ENCODE results near the gene LAMB1. TPM values are rescaled to one million over a fixed set of nuclear protein-coding genes. Genes with fewer than 3 reads are reported as not detected.

LAMB1 gene
- total RNA-seq, 2 experiments from 2014 or later: 0.16 TPM; not detected in 1

DNA sequence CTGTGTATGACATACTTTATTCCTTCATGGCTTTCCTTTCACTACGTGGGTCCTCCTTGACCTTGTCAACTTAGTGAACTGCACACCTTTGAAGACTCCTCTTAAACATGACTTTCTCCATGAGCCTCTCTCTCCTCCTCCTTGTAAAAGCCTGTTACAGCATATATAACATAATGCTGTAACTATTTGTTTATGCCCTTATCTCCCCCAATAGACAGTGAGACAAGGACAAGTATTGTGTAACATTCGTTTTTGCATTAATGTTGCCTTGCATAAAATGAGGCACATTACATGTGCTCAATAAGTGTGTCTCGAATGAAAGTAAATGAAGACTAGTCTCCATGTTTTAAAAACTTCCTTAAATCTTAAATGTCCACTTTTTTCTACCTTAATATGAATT lies 4.3 kb upstream of the LAMB1 start:
- ChIA-PET CTCF (no interaction called here), POLR2A (no interaction called here)
- H3K27me3 Mint-ChIP-seq: peaks cover 44% of the 10 kb centered on the region
- no peak overlapping the region for H3K4me3 Mint-ChIP-seq
- intact Hi-C loops (cut with DNase I, micrococcal nuclease): loop anchor here in 1 of 2 experiments (10.0 kb wide), 1 partner anchor 138 kb away; no protein-coding TSS in a partner anchor
- no peaks in the 10 kb centered on the region for H3K9me3 Mint-ChIP-seq (ENCODE audit: low read depth)
- no peaks in the 10 kb centered on the region for H3K36me3 Mint-ChIP-seq (ENCODE audit: low read depth)
- H3K27ac Mint-ChIP-seq: no peak overlapping the region
- H3K4me1 Mint-ChIP-seq: peaks cover 4% of the 10 kb centered on the region
- no peak for DNase-seq
- no peak for ATAC-seq

DNA sequence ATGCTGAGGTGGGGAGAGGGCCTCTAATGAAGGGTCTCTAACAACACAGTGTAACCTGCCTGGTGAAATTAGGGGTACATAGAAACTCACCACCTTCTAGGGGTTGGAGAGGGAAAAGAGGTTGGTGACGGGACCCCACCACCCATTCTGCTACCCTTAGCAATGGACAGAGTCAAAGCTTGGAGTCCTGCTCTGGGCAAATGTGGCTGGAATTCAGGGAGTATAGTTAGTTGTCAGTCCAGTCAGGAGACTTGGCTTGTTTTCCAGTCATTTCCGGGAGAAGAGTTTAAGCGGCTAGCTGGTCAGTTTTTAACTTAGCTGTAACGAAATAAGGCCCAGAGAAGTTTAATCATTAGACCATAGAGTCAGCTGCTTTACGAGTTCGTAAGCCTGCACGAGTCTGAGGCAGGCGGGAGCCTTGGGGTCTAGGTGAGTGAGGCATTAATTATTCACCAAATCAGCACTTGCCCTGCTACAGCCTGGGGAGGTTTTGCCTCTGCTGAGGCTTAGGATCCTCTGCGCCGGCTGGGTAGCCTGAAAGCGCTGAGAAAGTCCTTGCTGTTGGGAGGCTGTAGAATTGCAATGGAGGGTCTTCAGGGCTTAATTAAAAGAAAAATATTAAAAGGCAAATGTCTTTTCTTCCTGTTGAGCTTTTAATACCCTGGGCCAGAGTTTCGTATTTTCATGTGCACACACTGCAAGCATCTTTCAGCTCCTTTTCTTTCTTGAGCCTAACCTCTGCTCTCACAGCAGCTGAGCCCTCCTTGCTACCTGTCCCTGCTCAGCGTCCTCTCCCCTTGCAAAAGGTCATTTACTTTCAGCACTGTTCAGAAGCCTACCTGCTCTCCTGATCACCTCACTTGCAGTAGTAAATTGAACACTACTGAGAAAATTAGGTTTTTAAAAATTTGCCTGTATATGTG lies 1.5 kb upstream of the LAMB1 start:
- peaks cover 14% of the 10 kb centered on the region for H3K4me1 Mint-ChIP-seq
- no peak for DNase-seq
- no peak overlapping the region for H3K4me3 Mint-ChIP-seq
- H3K9me3 Mint-ChIP-seq (ENCODE audit: low read depth): no peaks in the 10 kb centered on the region
- peaks cover 57% of the 10 kb centered on the region for H3K27me3 Mint-ChIP-seq
- intact Hi-C loops (cut with DNase I, micrococcal nuclease): loop anchor here in 1 of 2 experiments (10.0 kb wide), 1 partner anchor 140 kb away; no protein-coding TSS in a partner anchor
- ChIA-PET POLR2A (interaction anchor here (0.6 kb wide), 1 partner anchor 10 kb away, joined by 4 read pairs; no protein-coding TSS in a partner anchor), CTCF (interaction anchor here (0.8 to 1.7 kb wide), 2 partner anchors 12 to 29 kb away, joined by 3 to 8 read pairs; no protein-coding TSS in a partner anchor)
- ATAC-seq: no peak
- H3K27ac Mint-ChIP-seq: no peak overlapping the region
- H3K36me3 Mint-ChIP-seq (ENCODE audit: low read depth): no peaks in the 10 kb centered on the region

DNA sequence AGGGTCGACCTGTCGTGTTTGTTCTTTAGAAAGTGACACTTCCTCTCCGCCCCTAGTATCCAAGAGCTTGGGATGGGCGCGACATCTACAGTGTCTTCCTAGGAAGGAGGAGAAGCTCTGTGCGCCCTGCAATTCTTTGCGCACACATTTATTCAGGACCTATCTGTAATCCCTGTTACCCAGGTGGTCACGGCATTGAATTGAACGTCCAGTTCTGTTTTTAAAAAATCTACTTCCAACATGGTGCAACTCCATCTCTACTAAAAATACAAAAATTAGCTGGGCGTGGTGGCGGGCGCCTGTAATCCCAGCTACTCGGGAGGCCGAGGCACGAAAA lies 606 bp upstream of the LAMB1 start:
- H3K36me3 Mint-ChIP-seq (ENCODE audit: low read depth): no peaks in the 10 kb centered on the region
- no peak overlapping the region for H3K27ac Mint-ChIP-seq
- ChIA-PET CTCF (interaction anchor here (0.6 kb wide), 1 partner anchor 38 kb away, joined by 3 read pairs; no protein-coding TSS in a partner anchor), POLR2A (no interaction called here)
- peak overlapping the region; percentile 13 for H3K4me3 Mint-ChIP-seq
- H3K27me3 Mint-ChIP-seq: peaks cover 58% of the 10 kb centered on the region
- DNase-seq: no peak
- intact Hi-C loops (cut with DNase I, micrococcal nuclease): loop anchor here in 1 of 2 experiments (10.0 kb wide), 1 partner anchor 141 kb away; no protein-coding TSS in a partner anchor
- ATAC-seq: no peak
- peaks cover 14% of the 10 kb centered on the region for H3K4me1 Mint-ChIP-seq
- no peaks in the 10 kb centered on the region for H3K9me3 Mint-ChIP-seq (ENCODE audit: low read depth)

DNA sequence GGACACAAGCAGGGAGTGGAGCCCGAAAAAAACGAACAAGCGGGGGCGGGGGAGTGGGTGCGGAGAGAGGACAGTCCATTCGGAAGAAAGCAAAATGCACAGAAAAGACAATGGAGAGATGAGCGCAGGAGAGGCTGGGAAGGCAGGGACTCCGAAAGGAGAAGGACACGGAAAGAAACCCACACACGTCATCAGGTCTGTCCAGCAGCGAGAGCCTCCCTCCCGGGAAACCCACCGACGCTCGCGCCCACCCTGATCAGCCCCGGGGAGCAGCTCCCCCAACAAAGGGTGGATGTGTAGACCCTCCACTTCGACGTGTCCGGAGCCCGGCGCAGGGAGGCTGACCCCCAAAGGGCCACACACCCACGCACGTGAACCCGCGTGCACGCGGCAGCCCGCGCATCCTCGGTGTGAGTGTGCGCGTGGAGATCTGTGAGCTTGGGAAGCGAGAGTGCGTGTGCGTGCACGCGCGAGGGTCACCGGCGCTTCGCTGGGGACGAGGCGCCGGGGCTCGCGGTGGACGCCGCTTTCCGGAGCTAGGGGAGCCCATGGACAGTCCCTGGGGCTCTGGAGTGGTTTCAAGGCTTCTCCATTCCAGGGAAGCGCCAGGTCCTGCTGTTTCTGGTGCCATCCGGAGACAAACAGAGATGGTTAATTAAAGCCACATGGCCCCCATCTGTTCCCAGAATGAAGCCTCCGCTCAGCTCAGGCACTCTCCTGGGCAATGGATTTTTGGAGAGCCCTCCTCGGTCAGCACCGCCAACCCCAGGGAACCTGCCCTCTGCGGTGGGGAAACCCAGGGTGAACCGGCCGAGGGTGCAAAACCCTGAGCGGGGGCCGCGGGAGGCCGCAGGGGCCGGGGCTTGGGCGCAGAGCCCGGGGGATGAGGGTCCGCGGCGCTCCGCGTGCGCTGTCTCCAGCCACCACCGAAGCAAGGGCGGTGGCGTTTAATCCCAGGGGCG lies 916 bp downstream of the LAMB1 start:
- ATAC-seq (peak; percentile 16), DNase-seq (peak; percentile 16)
- Mint-ChIP-seq H3K27ac (no peak overlapping the region), H3K4me3 (peak overlapping the region; percentile 67), H3K27me3 (peaks cover 54% of the 10 kb centered on the region), H3K4me1 (peaks cover 14% of the 10 kb centered on the region), H3K9me3 (ENCODE audit: low read depth) (no peaks in the 10 kb centered on the region), H3K36me3 (ENCODE audit: low read depth) (no peaks in the 10 kb centered on the region)
- ChIA-PET CTCF (interaction anchor here (0.7 kb wide), 1 partner anchor 14 kb away, joined by 5 read pairs; no protein-coding TSS in a partner anchor), POLR2A (no interaction called here)
- intact Hi-C loops (cut with DNase I, micrococcal nuclease): loop anchor here in 1 of 2 experiments (10.0 kb wide), 1 partner anchor 143 kb away; no protein-coding TSS in a partner anchor

DNA sequence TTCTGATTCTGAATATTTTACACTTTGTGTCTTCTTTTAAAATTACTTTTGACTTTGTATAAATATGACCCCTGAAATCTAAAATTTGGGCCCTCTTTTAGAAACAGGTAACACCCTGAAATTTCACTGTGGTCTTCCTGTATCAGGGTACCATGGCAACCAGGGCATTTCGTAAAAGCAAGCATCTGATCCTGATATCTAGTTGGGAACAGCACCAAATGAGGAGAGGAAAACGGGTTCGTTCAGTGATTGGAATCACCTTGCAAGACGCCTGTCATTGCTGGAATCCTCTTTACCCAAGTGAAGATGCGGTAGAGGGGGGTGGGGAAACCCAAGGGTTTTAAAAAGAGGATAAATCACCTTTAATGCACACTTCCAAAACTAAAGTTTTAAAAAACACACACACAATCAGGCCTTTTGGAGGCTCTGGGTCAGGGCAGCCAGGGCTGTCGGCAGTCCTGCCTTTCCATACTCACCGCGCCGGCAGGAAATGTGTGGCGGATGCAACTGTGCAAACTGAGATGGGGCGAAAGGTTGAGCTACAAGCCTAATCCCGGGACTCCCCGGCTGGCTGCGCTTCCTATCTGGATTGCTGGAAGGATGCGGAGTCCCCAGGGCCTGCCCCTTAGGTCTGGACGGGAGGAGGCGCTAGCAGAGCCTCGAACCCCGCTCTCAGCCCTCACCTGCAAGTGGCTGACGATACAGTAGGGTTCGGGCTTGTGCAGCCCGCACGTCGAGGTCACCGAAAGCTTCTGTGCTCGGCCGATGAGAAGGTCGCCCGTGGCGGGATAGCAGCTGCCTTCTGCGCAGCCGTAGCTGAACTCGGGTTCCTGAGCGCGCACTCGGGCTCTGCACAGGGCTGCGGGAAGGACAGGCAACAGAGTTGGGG lies 1.8 kb downstream of the LAMB1 start:
- intact Hi-C loops (cut with DNase I, micrococcal nuclease): loop anchor here in 1 of 2 experiments (10.0 kb wide), 1 partner anchor 144 kb away; no protein-coding TSS in a partner anchor
- Mint-ChIP-seq H3K4me3 (peak overlapping the region; percentile 67), H3K27ac (no peak overlapping the region), H3K36me3 (ENCODE audit: low read depth) (no peaks in the 10 kb centered on the region), H3K27me3 (peaks cover 49% of the 10 kb centered on the region), H3K9me3 (ENCODE audit: low read depth) (no peaks in the 10 kb centered on the region), H3K4me1 (peaks cover 14% of the 10 kb centered on the region)
- ATAC-seq (peak; percentile 33), DNase-seq (peak; percentile 20)
- CTCF ChIA-PET: no interaction called here
- POLR2A ChIA-PET: no interaction called here

DNA sequence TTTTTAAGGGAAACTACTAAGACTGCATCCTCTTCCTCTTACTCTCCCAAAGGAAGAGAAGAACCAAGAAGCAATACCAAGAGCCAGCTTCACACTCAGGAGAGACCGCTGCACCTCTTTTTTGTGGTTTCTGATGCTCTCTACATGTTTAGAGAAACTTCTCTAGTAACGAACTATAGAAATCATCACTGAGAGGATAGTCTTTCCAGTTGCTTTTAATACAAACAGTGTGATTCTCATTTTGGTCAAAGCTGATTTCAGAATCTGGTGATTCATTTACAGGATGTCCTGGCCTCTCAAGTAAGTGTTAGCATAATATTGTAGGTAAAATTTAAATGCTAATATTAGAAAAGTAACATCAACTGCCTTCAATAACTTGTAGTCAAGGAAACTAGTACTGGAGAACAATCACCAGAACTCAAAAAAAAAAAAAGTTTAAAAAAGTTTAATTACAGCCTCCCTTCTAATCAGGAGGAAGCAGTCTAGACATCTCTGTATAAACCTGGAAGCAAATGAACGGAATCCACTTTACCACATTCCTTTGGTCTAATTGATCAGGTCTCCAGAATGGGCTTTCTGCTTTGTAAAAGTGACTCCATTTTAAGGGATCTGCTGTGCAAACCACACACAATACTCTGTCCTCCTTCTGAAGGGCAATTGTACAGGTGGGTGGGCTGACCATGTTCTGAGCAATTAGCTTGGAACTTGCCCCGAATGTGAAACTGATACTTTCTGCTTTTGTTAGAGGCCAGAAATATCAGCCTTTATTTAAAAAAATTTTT lies 3.0 kb downstream of the LAMB1 start:
- Mint-ChIP-seq H3K36me3 (ENCODE audit: low read depth) (no peaks in the 10 kb centered on the region), H3K9me3 (ENCODE audit: low read depth) (no peaks in the 10 kb centered on the region), H3K27ac (no peak overlapping the region), H3K4me1 (peaks cover 14% of the 10 kb centered on the region), H3K4me3 (no peak overlapping the region), H3K27me3 (peaks cover 42% of the 10 kb centered on the region)
- intact Hi-C loops (cut with DNase I, micrococcal nuclease): loop anchor here in 1 of 2 experiments (10.0 kb wide), 1 partner anchor 145 kb away; no protein-coding TSS in a partner anchor
- DNase-seq: no peak
- POLR2A ChIA-PET: no interaction called here
- no peak for ATAC-seq
- CTCF ChIA-PET: interaction anchor here (1.5 kb wide), 1 partner anchor 123 kb away, joined by 3 read pairs; no protein-coding TSS in a partner anchor

DNA sequence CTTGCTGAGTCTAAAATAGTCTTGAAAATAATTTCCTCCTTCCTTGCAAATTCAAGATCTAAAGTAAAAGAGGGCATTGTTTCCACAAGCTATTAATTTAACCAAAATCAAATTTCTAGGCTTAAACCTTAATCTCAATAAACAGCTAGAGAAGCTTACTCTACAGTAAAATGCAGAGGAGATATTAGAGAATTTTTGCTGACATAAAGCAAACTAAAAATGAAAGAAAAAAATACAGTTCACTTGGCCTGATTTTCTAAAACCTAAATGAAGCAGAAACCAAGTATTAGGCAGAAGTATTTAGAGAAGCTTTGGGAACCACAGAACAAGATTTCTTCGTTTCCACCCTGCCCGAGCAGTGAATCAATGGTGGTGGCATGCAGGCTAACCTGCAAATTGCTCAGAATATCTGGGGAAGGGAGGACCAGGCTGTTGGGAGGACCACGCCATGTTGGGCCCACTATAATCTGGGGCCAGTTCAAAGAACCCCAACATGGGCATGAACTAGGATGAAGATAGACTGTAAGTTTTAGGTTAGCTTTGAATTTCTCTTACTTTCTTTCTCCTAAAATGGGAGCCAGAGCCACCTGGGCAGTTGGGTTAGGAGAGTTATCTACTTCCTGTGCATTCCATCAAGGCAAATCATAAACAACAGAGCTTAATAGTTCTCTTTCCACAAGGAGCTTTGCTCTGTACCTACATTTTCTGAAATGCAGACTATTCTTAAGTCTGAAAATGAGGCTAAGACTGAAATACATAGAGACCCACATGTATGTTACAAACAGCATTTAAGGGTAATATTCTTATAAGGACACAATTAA lies 4.1 kb downstream of the LAMB1 start:
- DNase-seq (no peak), ATAC-seq (no peak)
- intact Hi-C loops (cut with DNase I, micrococcal nuclease): no loop called here
- H3K36me3 Mint-ChIP-seq (ENCODE audit: low read depth): no peaks in the 10 kb centered on the region
- ChIA-PET POLR2A (no interaction called here), CTCF (interaction anchor here (1.5 kb wide), 1 partner anchor 122 kb away, joined by 3 read pairs; no protein-coding TSS in a partner anchor)
- peaks cover 34% of the 10 kb centered on the region for H3K27me3 Mint-ChIP-seq
- no peak overlapping the region for H3K27ac Mint-ChIP-seq
- peaks cover 11% of the 10 kb centered on the region for H3K4me1 Mint-ChIP-seq
- H3K9me3 Mint-ChIP-seq (ENCODE audit: low read depth): no peaks in the 10 kb centered on the region
- no peak overlapping the region for H3K4me3 Mint-ChIP-seq

DNA sequence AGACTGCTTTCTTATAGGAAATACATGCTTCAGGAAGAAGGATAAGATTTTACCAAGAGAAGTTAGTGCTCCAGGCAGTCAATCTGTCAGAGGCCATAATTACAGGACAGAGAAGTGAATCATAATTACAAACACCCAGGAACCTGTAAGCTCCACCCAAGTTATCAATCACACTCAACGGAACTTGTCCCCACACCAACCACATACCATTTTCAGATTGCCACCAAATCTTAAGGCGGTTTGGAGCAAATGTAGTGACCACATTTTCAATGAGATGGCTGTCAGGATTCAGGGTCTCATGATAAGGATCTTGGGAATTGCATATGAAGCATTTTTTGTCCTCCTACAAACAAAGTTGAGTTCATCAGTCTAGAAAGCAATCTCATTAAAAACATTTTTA lies 4.8 kb downstream of the LAMB1 start:
- no peaks in the 10 kb centered on the region for H3K36me3 Mint-ChIP-seq (ENCODE audit: low read depth)
- CTCF ChIA-PET: interaction anchor here (1.5 kb wide), 1 partner anchor 122 kb away, joined by 3 read pairs; no protein-coding TSS in a partner anchor
- H3K27me3 Mint-ChIP-seq: peaks cover 29% of the 10 kb centered on the region
- no peak overlapping the region for H3K4me3 Mint-ChIP-seq
- DNase-seq (no peak), ATAC-seq (no peak)
- no peak overlapping the region for H3K27ac Mint-ChIP-seq
- peaks cover 10% of the 10 kb centered on the region for H3K4me1 Mint-ChIP-seq
- POLR2A ChIA-PET: no interaction called here
- no peaks in the 10 kb centered on the region for H3K9me3 Mint-ChIP-seq (ENCODE audit: low read depth)
- intact Hi-C loops (cut with DNase I, micrococcal nuclease): no loop called here

DNA sequence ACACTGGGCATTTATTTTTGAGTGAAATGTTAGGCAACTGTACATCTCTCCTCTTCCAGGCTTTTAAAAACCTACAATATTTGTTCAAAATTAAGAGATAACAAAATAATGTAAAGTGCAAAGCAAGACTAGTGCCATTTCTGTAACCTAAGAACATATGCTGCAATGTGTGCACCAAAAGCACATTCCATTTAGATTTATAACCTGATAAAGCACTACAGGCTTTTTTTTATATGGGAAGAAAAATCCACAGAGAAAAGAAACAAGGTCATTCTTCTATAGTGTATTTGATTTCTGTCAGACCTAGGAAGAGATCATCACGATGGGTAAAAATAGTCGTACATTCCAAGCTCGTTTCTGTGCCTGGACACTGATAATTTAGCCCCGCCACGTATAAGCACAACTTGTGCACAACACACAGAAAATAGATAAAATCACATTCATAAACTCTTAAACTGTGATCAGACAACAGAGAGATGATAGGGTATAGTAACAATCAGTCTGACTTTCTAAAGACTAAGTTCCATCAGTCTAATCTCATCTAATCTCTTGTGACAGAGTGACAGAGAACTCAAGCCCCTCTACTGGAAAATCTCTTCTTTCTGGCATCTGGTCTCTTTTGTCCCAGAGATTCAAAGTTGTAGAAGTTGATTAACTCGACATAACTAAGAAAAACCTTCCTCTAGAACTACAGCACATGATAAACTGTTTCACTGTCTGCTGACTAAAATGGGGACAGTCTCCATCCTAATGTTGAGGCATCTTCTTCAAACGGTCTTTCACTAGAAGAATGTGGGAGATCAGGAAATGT lies 6.7 kb downstream of the LAMB1 start:
- intact Hi-C loops (cut with DNase I, micrococcal nuclease): no loop called here
- H3K27me3 Mint-ChIP-seq: peaks cover 22% of the 10 kb centered on the region
- no peak overlapping the region for H3K27ac Mint-ChIP-seq
- no peak overlapping the region for H3K4me3 Mint-ChIP-seq
- CTCF ChIA-PET: no interaction called here
- DNase-seq: no peak
- H3K9me3 Mint-ChIP-seq (ENCODE audit: low read depth): no peaks in the 10 kb centered on the region
- POLR2A ChIA-PET: no interaction called here
- no peaks in the 10 kb centered on the region for H3K36me3 Mint-ChIP-seq (ENCODE audit: low read depth)
- peaks cover 2% of the 10 kb centered on the region for H3K4me1 Mint-ChIP-seq
- no peak for ATAC-seq
